Measurements from ENCODE around the gene SCRG1. TPM values are rescaled to one million over a fixed set of nuclear protein-coding genes. Genes with fewer than 3 reads are reported as not detected.

SCRG1 gene
- total RNA-seq, 4 donors from 2014 or later, result 1.3 to 4.1 (median 1.8) TPM; not detected in 1

DNA sequence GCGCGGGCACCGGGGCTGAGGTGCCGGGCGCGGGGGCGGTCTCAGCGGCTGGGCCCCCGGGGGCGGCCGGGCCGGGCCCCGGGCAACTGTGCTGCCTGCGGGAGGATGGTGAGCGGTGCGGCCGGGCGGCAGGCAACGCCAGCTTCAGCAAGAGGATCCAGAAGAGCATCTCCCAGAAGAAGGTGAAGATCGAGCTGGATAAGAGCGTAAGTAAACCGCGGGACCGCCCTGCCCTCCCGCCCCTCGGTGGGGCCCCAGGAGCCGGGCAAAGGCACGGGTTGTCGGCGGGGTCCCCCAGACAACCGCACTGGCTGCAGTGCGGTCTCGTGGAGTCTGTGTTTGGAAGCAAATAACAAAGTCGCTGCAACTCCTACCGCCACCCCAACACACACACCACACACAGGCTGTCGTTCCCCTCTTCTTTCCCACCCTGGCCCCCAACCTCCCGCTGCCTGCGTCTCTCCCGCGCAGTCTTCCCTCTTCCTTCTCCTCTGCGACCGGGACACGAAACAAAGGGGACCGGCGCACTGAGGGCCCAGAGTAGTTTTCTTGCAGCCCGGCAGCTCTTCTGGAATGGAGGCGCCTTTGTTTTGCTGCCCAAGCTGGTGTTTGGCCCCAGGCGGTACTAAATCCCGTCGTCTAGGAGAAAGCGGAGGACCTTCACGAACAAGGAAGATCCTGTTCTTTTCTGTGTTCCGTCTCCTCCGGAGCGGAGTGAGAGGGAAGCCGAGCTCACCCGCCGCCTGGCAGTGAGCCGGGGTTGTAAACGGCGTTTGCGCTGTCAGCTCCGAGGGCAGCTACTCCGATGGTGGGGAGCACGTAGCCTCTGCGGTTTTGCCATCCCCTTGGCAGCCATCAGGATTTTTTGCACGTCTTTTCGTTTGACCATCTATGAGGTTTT is 27.4 kb downstream of the SCRG1 start:
- peak overlapping the region; percentile 69 to 85 for H3K4me3 ChIP-seq
- intact Hi-C loops (cut with DNase I; ENCODE audit: low total_unique reads), result no loop called here
- peak; percentile 68 to 70 for DNase-seq
- H3K27ac ChIP-seq, result peak overlapping the region; percentile 93 to 97
- H3K27me3 ChIP-seq, result no peaks in the 10 kb centered on the region
- H3K9me3 ChIP-seq, result no peaks in the 10 kb centered on the region
- peaks cover 0 to 9% of the 10 kb centered on the region in 2 donors for H3K4me1 ChIP-seq
- TF ChIP-seq, protein P1, sequence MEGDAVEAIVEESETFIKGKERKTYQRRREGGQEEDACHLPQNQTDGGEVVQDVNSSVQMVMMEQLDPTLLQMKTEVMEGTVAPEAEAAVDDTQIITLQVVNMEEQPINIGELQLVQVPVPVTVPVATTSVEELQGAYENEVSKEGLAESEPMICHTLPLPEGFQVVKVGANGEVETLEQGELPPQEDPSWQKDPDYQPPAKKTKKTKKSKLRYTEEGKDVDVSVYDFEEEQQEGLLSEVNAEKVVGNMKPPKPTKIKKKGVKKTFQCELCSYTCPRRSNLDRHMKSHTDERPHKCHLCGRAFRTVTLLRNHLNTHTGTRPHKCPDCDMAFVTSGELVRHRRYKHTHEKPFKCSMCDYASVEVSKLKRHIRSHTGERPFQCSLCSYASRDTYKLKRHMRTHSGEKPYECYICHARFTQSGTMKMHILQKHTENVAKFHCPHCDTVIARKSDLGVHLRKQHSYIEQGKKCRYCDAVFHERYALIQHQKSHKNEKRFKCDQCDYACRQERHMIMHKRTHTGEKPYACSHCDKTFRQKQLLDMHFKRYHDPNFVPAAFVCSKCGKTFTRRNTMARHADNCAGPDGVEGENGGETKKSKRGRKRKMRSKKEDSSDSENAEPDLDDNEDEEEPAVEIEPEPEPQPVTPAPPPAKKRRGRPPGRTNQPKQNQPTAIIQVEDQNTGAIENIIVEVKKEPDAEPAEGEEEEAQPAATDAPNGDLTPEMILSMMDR (IDR thresholded peaks at IDR 0.05), result no peak
- TF ChIP-seq POLR2A (IDR thresholded peaks at IDR 0.05), result peak; percentile 10 to 42
- H3K36me3 ChIP-seq, result no peaks in the 10 kb centered on the region

DNA sequence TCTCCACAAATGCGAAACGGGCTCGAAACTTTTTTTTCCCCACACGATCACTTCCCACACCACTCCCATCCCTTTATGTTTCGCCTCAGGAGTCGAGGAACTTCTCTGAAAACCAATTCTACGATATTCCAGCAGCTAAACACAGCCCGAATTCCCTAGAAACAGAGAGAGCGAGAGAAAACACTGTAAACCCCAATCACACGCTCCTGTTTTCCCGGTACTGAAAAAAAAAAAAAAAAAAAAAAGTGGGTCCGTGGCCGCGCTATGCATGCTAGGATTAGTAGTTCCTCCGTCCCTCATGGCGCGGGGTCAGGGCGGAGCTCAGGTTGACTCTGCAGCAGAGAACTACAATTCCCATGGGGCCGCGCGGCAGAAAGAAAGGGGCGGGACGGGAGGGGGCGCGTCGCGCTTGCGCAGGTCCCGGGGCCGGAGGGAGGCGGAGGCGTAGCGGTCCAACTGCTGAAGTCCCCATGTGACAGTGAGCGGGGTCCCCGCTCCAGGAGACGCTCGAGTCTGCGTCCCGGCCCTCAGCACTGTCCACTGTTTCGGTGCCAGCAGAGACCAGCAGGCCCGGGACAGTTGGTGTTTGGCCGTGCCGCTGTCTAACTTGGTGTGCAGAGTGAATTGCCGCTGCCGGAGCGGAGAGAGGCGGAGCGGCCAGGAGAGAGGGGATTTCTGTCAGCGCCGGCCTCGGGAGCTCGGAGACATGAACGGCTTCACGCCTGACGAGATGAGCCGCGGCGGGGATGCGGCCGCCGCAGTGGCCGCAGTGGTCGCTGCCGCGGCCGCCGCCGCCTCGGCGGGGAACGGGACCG is 28.2 kb downstream of the SCRG1 start, which contains the start of gene SAP30:
Gene SAP30, plus strand, starts transcription at position 478 of the 815 bp plus-strand sequence. Its CDS starts 229 bp downstream, at position 707.
- intact Hi-C loops (cut with DNase I; ENCODE audit: low total_unique reads), result no loop called here
- Histone ChIP-seq H3K4me3 (peak within 1 kb of the TSS; percentile 69 to 85), H3K4me1 (peaks cover 0 to 9% of the 10 kb centered on the region in 2 donors), H3K27me3 (no peaks in the 10 kb centered on the region), H3K36me3 (no peaks in the 10 kb centered on the region), H3K9me3 (no peaks in the 10 kb centered on the region), H3K27ac (peak within 1 kb of the TSS; percentile 93 to 100)
- DNase-seq, result peak; percentile 98 to 99
- TF ChIP-seq, protein P1 (IDR thresholded peaks at IDR 0.05), result peak in 1 of 4 experiments; percentile 14
- peak; percentile 97 to 98 for TF ChIP-seq POLR2A (IDR thresholded peaks at IDR 0.05)

DNA sequence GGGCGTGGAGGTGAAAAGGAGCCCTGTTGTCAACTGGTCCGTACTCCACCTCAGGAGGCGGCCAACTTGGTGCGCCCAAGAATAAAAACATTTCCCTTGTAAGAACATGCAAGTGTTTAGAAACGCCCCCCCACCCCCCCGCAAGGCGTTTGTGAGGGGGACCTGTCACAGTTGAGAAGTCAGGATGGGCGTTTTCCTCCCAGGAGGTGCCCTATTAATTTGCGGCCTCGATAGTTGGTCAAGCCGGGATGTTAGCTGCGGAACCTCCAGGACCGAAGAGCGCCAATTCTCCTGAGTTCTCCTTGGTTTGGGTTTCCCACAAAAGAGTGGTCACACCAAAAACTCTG is 28.8 kb downstream of the SCRG1 start:
- peak; percentile 65 to 77 for DNase-seq
- intact Hi-C loops (cut with DNase I; ENCODE audit: low total_unique reads), result no loop called here
- Histone ChIP-seq H3K4me1 (peaks cover 0 to 9% of the 10 kb centered on the region in 2 donors), H3K27ac (peak overlapping the region; percentile 93 to 100), H3K9me3 (no peaks in the 10 kb centered on the region), H3K4me3 (peak overlapping the region; percentile 69 to 85), H3K27me3 (no peaks in the 10 kb centered on the region), H3K36me3 (no peaks in the 10 kb centered on the region)
- TF ChIP-seq, protein P1 (IDR thresholded peaks at IDR 0.05), result no peak
- TF ChIP-seq POLR2A (IDR thresholded peaks at IDR 0.05), result no peak

DNA sequence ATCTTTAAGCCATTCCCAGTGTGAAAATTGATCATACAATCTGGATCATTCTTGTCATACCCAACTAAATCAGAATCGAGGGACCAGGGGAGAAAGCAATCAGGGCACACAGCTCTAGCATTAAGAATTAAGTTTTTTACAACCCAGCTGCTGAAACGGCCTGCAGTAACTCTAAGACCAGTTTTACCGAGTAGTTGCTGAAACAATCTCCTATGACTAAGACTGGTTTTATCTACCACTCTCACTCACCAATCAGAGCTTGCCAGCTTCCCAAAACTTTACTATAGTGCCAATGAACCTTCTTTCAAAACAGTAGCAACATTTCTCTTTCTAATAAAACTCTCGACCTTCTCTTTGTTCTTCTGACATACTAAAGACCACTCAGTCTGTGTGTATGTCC is 31.0 kb downstream of the SCRG1 start:
- intact Hi-C loops (cut with DNase I; ENCODE audit: low total_unique reads), result loop anchor here (5.0 kb wide), 1 partner anchor 36 kb away; the partner anchor contains the start of gene HMGB2

More for the DNA sequence above, 31.0 kb downstream of the SCRG1 start:
- H3K9me3 ChIP-seq, result no peaks in the 10 kb centered on the region
- H3K4me1 ChIP-seq, result peaks cover 0 to 9% of the 10 kb centered on the region in 2 donors
- no peaks in the 10 kb centered on the region for H3K27me3 ChIP-seq
- DNase-seq, result no peak
- H3K27ac ChIP-seq, result peak overlapping the region; percentile 5 to 32
- H3K4me3 ChIP-seq, result peak overlapping the region in 1 of 2 donors; percentile 85
- H3K36me3 ChIP-seq, result no peaks in the 10 kb centered on the region
- TF ChIP-seq POLR2A (IDR thresholded peaks at IDR 0.05), result no peak
- TF ChIP-seq, protein P1 (IDR thresholded peaks at IDR 0.05), result no peak

All from uterus (tissue), 4 donors.